ENCODE measurements around the gene ELAVL3.

ELAVL3 gene

GRCh38 chr19:11405846-11406643 lies 74.8 kb downstream of the ELAVL3 start:
- DNase-seq: no peak

- no peak for DNase-seq
Measured at GRCh38 chr19:11404588-11405222, 76.1 kb downstream of the ELAVL3 start.

GRCh38 chr19:11401808-11402543 lies 78.9 kb downstream of the ELAVL3 start:
- DNase-seq: no peak

Data from DMS153 (cell line).